Activated naive CD8-positive, alpha-beta T cell treated with anti-CD3 and anti-CD28 coated beads, Interleukin-2, amount 10 ng/mL, durations not matched to agents 7 days and 5 days (primary cell): Measurements from ENCODE around the gene LARGE1. TPM values are rescaled to one million over a fixed set of nuclear protein-coding genes. Genes with fewer than 3 reads are reported as not detected.

Experiments
- ATAC-seq: fragments of 150-1000 bp; cut with Tn5 transposase; one replicate; pipeline ENCODE4 v1.10.0; 2021; ENCODE audit warnings: low read depth, moderate library complexity
- POLR2A ChIA-PET: fragments of 350-600 bp; sonication (Branson Sonifier 250); formaldehyde crosslinking; loops from one replicate; lab custom pipeline; 2021; ENCODE audit warnings: antibody characterized with exemption; lab: Charles Lee
- DNase-seq: peaks from one replicate; pipeline ENCODE4 v3.0.0; 2021
- H3K27ac Mint-ChIP-seq: one replicate; pipeline ENCODE4 v1.8.0; 2022; ENCODE audit warnings: mild to moderate bottlenecking, mixed read lengths
- H3K27me3 Mint-ChIP-seq: one replicate; pipeline ENCODE4 v1.8.0; 2022; ENCODE audit warnings: mild to moderate bottlenecking, moderate library complexity, mixed read lengths
- H3K36me3 Mint-ChIP-seq: one replicate; pipeline ENCODE4 v1.8.0; 2021; ENCODE audit warnings: mild to moderate bottlenecking, mixed read lengths
- H3K4me1 Mint-ChIP-seq: one replicate; pipeline ENCODE4 v1.8.0; 2021; ENCODE audit warnings: mixed read lengths
- H3K4me3 Mint-ChIP-seq: one replicate; pipeline ENCODE4 v1.8.0; 2022; ENCODE audit warnings: mild to moderate bottlenecking, moderate library complexity, mixed read lengths
- H3K9me3 Mint-ChIP-seq: one replicate; pipeline ENCODE4 v1.8.0; 2021; ENCODE audit warnings: mixed read lengths
- total RNA-seq, 2 experiments: library from RNA; stranded (reverse); gene quantifications; one replicate each; pipeline ENCODE4 v1.2.3, GENCODE V29; 2021

LARGE1 gene
- total RNA-seq, 2 experiments from 2014 or later: 0.68 to 0.75 TPM

DNA sequence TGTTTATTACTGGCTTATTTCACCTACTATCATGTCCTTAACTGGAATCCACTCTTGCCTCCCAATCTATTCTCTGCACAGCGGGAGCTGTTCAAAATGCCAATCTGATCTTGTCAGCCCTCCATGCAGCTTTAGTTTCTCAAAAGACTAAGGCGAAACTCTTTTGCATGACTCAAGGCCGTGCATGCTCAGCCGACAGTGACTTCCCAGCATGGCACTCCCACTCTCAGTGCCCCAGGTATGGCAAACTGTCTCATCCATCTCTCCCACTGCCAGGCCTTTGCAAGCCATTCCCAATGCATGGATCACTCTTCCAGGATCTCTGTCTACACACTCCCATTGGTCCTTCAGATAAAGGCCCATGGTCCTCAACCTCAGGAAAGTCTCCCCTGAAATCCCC, 245.9 kb downstream of the LARGE1 start:
- Mint-ChIP-seq H3K27me3 (no peaks in the 10 kb centered on the region), H3K4me1 (no peaks in the 10 kb centered on the region), H3K9me3 (peaks cover 7% of the 10 kb centered on the region), H3K4me3 (no peak overlapping the region), H3K36me3 (no peaks in the 10 kb centered on the region), H3K27ac (no peak overlapping the region)
- DNase-seq (no peak), ATAC-seq (no peak)
- POLR2A ChIA-PET: no interaction called here

DNA sequence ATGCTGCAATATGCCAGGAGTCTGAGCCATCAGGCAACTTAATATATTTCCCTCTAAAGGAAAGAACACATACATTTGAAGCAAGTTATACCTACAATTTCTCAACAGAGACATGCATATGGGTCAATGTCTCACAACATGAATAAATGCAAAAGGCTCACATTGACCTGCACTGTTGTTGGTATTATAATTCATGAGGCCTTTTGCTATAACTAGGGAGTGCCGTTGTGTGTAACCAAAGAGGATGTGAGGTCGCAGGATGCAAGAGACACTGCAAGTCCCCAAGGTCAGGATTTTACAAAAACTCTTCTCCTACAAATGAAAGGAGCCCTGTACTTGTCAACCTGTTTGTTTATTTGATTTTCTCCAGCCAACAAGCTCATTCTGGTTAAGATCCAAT, 250.5 kb downstream of the LARGE1 start:
- no peaks in the 10 kb centered on the region for H3K4me1 Mint-ChIP-seq
- no peaks in the 10 kb centered on the region for H3K36me3 Mint-ChIP-seq
- no peak for ATAC-seq
- H3K27me3 Mint-ChIP-seq: no peaks in the 10 kb centered on the region
- no peak overlapping the region for H3K27ac Mint-ChIP-seq
- no peak for DNase-seq
- POLR2A ChIA-PET: no interaction called here
- H3K9me3 Mint-ChIP-seq: peaks cover 6% of the 10 kb centered on the region
- no peak overlapping the region for H3K4me3 Mint-ChIP-seq

DNA sequence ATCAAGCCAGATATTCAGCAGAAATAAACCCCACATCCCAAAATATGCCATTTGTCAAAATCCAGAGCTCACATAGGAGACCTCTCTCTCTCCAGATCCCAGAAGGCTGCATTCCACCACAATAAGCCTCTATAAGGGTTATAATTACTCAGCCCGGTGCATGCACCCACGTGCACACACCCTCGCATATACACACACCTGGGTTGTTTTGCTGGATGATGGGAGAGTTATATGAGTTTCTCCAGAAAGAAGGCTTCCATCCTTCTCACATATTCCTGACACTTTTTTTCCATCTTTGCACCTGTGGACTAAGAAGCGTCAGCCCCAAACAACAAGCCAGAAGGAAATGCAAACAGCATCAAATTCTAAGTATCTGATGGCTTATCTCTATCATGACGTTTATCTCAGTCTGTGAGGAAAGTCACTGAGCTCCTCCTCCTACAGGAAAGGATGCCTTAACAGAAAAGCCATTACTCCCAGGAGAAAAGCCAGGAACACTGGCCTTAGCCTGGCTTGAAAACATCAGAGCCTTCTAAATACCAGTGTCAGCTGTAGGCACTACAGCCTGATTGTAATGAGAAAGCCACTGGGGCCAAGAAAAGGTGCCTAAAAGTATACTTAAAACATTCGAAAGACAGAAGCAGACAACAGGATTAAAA, 253.2 kb downstream of the LARGE1 start:
- Mint-ChIP-seq H3K36me3 (no peaks in the 10 kb centered on the region), H3K9me3 (peaks cover 9% of the 10 kb centered on the region), H3K27me3 (no peaks in the 10 kb centered on the region), H3K27ac (no peak overlapping the region), H3K4me1 (no peaks in the 10 kb centered on the region), H3K4me3 (no peak overlapping the region)
- POLR2A ChIA-PET: no interaction called here
- ATAC-seq: no peak
- DNase-seq: no peak

GRCh38 chr22:33666279-33666960, 253.9 kb downstream of the LARGE1 start:
- no peaks in the 10 kb centered on the region for H3K36me3 Mint-ChIP-seq
- DNase-seq (no peak), ATAC-seq (no peak)
- peaks cover 7% of the 10 kb centered on the region for H3K9me3 Mint-ChIP-seq
- H3K4me3 Mint-ChIP-seq: no peak overlapping the region
- H3K27me3 Mint-ChIP-seq: no peaks in the 10 kb centered on the region
- H3K27ac Mint-ChIP-seq: no peak overlapping the region
- POLR2A ChIA-PET: no interaction called here
- H3K4me1 Mint-ChIP-seq: no peaks in the 10 kb centered on the region

DNA sequence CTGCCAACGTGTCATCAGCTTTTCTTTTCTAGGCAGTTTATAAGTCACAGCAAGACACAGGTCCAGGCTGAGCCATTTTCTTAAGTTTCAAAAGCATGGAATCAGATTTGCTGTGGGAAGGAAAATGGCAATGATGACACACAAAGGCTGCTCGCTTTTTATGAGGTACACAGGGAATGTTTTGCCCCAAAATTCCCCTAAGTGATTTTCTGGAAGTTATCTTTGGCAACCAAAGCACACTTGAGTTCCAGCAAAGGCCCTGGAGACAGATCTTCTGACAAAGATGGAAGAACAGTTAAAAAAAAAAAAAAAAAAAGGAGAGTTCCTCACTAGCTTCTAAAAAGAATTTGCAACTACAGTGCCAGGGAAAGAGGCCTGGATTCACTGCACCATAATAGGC, 260.8 kb downstream of the LARGE1 start:
- DNase-seq: no peak
- H3K27me3 Mint-ChIP-seq: no peaks in the 10 kb centered on the region
- H3K27ac Mint-ChIP-seq: no peak overlapping the region
- H3K4me3 Mint-ChIP-seq: no peak overlapping the region
- H3K36me3 Mint-ChIP-seq: no peaks in the 10 kb centered on the region
- no peak for ATAC-seq
- no peaks in the 10 kb centered on the region for H3K4me1 Mint-ChIP-seq
- POLR2A ChIA-PET: no interaction called here
- H3K9me3 Mint-ChIP-seq: peaks cover 22% of the 10 kb centered on the region

- no peaks in the 10 kb centered on the region for H3K27me3 Mint-ChIP-seq
These were observed 261.5 kb downstream of the LARGE1 start for GRCh38 chr22:33658775-33659174.

GRCh38 chr22:33657670-33658069, 262.6 kb downstream of the LARGE1 start:
- DNase-seq (no peak), ATAC-seq (no peak)
- POLR2A ChIA-PET: no interaction called here
- peaks cover 15% of the 10 kb centered on the region for H3K9me3 Mint-ChIP-seq
- H3K36me3 Mint-ChIP-seq: no peaks in the 10 kb centered on the region
- H3K4me3 Mint-ChIP-seq: no peak overlapping the region
- no peaks in the 10 kb centered on the region for H3K27me3 Mint-ChIP-seq
- H3K27ac Mint-ChIP-seq: no peak overlapping the region
- H3K4me1 Mint-ChIP-seq: no peaks in the 10 kb centered on the region

More at GRCh38 chr22:33658775-33659174, 261.5 kb downstream of the LARGE1 start:
- Mint-ChIP-seq H3K36me3 (no peaks in the 10 kb centered on the region), H3K27ac (no peak overlapping the region), H3K9me3 (peaks cover 15% of the 10 kb centered on the region), H3K4me1 (no peaks in the 10 kb centered on the region), H3K4me3 (no peak overlapping the region)
- ATAC-seq (no peak), DNase-seq (no peak)
- POLR2A ChIA-PET: no interaction called here

DNA sequence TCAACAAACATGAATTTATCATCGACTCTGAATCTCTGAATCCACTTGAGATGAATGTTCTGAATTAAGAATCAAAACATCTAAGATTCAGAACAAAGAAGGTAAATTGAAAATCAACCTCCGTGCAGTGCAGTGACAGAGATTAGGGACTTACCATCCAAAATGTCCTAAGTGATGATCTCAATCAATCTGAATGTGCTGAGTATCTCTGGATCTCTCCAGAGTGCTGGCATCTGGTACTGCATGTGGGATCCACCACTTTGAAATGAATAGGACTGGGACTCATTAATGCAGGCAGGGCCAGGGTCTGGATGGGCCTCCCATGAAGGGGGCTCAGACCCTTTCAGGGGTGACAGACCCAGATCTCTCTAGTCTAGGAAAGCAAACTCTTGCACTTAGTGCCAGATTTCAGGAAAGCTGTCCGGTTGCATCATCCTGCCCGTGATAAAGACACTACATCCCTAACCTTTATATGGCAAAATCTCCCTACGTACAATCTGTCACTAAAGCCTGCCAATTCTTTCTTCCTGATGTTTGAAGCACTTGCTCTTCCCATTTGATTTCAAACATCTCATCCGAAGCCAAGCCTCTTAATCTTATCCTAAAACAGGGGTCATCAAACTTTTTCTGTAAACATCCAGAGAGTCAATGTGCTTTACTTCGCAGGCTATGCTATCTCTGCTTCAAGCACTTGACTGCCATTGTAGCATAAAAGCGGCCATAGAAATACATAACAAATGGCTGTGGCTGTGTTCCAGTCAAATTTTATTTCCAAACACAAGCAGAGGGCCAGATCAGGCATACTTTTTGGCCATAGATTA, 263.3 kb downstream of the LARGE1 start:
- H3K4me1 Mint-ChIP-seq: no peaks in the 10 kb centered on the region
- no peaks in the 10 kb centered on the region for H3K27me3 Mint-ChIP-seq
- peaks cover 15% of the 10 kb centered on the region for H3K9me3 Mint-ChIP-seq
- POLR2A ChIA-PET: no interaction called here
- H3K27ac Mint-ChIP-seq: no peak overlapping the region
- H3K36me3 Mint-ChIP-seq: no peaks in the 10 kb centered on the region
- no peak for DNase-seq
- no peak overlapping the region for H3K4me3 Mint-ChIP-seq
- no peak for ATAC-seq

DNA sequence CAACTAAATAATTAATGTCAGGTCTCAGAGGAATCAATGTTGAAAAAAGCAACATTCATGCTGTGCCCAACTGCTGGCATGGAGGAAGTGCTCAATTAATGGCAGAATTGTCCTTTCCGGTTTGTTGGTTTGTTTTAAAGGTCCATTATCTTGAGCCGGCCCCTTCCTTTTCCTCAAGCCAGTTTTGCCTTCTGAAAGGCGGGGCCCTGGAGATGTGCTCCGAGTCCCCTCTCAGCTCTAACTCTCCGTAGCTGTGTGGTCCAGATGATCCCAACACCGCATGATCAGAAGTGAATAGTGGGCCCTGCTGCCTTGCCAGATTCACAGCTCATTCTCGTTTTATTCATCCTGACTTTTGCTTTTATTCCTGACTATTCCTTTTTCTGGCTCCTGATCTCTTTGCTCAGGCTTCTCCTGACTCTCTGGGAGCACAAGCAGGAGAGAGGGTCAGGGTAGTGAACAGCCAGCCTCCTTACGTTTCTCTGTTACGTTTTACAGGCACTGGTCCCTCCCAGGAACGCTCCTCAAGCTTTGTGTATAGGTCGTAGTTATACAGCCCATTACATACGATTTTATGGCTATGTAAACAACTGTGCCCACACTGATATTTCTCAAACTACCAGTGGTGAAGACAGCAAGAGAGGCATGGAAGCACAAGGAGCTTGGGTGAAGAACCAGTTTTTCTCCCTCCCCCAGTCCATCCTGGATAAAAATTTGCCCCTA, 265.9 kb downstream of the LARGE1 start:
- H3K4me3 Mint-ChIP-seq: no peak overlapping the region
- H3K4me1 Mint-ChIP-seq: no peaks in the 10 kb centered on the region
- ATAC-seq: no peak
- no peak for DNase-seq
- H3K9me3 Mint-ChIP-seq: peaks cover 15% of the 10 kb centered on the region
- POLR2A ChIA-PET: no interaction called here
- H3K27me3 Mint-ChIP-seq: no peaks in the 10 kb centered on the region
- no peak overlapping the region for H3K27ac Mint-ChIP-seq
- H3K36me3 Mint-ChIP-seq: no peaks in the 10 kb centered on the region

DNA sequence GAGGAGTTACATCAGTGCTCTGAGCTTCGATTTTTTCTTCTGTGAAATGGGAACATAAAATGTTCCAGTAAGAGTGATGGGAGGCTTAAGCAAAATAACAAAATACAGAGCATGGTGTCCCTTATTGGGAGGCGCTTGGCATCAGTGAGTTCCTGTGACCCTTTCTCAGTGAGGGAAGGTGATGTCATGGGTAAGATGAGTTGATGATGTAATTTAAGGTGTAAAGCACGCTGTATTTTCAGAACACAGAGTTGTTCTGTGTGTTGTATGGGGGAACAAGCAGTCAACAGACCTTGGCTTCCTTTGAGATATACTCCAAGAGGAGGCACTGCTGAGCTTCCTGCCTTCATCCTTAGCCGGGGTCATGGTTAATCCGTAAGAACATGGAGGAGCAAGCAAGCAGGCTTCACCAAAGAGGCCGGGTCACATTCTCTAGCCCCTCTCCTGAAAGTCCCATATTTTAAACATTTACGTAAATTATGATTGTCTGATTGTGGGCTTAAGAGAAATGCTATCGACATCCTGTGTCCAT, 266.7 kb downstream of the LARGE1 start:
- Mint-ChIP-seq H3K36me3 (no peaks in the 10 kb centered on the region), H3K27ac (no peak overlapping the region), H3K4me3 (no peak overlapping the region), H3K4me1 (no peaks in the 10 kb centered on the region), H3K9me3 (peaks cover 15% of the 10 kb centered on the region), H3K27me3 (no peaks in the 10 kb centered on the region)
- DNase-seq (no peak), ATAC-seq (no peak)
- POLR2A ChIA-PET: no interaction called here

DNA sequence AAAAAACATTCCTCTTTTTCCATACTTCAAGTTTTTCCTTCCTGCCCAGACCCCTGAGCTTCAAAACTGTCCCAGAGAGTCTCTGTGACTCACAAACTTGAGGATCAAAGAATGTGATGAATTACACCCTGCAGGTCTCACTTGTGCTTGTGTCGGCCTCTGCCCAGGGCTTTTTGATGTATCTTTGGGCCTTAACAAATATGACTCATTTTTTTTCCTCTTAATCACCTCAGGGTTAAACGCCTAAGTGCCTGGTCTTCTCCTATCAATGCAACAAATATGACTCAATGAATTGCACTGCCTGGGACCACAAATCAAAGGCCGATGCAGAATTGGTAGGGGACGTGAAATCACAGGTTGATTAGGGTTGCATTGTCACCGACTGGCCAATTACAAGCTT, 267.7 kb downstream of the LARGE1 start:
- Mint-ChIP-seq H3K27ac (no peak overlapping the region), H3K4me3 (no peak overlapping the region), H3K4me1 (no peaks in the 10 kb centered on the region), H3K27me3 (no peaks in the 10 kb centered on the region), H3K36me3 (no peaks in the 10 kb centered on the region), H3K9me3 (peaks cover 15% of the 10 kb centered on the region)
- ATAC-seq (no peak), DNase-seq (no peak)
- POLR2A ChIA-PET: no interaction called here

GRCh38 chr22:33650244-33650643, 270.0 kb downstream of the LARGE1 start:
- Mint-ChIP-seq H3K9me3 (peaks cover 7% of the 10 kb centered on the region), H3K36me3 (no peaks in the 10 kb centered on the region), H3K4me1 (no peaks in the 10 kb centered on the region), H3K27ac (no peak overlapping the region), H3K4me3 (no peak overlapping the region), H3K27me3 (no peaks in the 10 kb centered on the region)
- POLR2A ChIA-PET: no interaction called here
- no peak for ATAC-seq
- DNase-seq: no peak

DNA sequence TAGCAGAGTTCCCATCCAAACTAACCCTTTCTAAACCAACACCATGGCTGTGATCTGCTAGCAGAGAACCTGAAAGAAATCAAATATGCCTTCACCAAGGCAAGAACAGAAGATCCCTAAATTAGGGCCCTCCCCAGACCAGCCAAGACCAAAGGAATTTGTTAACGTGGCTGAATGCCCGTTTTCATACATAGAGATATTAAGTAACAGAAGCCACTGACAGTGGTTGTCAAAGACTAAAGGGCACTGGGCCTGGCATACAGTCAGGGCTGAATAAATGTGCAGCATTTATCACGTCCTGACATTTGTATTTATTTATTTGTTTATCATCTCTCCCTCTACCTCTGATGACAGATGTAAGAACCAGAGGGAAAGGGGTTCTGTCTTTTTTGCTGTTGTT, 271.8 kb downstream of the LARGE1 start:
- peaks cover 5% of the 10 kb centered on the region for H3K9me3 Mint-ChIP-seq
- H3K36me3 Mint-ChIP-seq: no peaks in the 10 kb centered on the region
- POLR2A ChIA-PET: no interaction called here
- no peaks in the 10 kb centered on the region for H3K27me3 Mint-ChIP-seq
- no peak overlapping the region for H3K27ac Mint-ChIP-seq
- no peaks in the 10 kb centered on the region for H3K4me1 Mint-ChIP-seq
- ATAC-seq (no peak), DNase-seq (no peak)
- H3K4me3 Mint-ChIP-seq: no peak overlapping the region
